Fibroblast of lung (primary cell): ENCODE measurements around the gene FMR1NB.

Experiments
- CTCF ChIP-seq, 2 donors: IDR thresholded peaks in 1 of 2; conservative IDR thresholded peaks in 1 of 2; 1 replicate in 1 of 2; 2 replicates in 1 of 2; pipeline ENCODE4 v1.5.1; 2011 to 2012; ENCODE audit warnings: low read length in 2 of 2, control low read depth in 1 of 2, inconsistent platforms in 1 of 2, low read depth in 1 of 2, mild to moderate bottlenecking in 1 of 2
- EZH2 ChIP-seq: IDR thresholded peaks from 2 replicates; pipeline ENCODE4 v1.5.1; 2012; ENCODE audit warnings: low read length, control low read depth, mild to moderate bottlenecking; ENCODE audit errors: missing control alignments

- TF ChIP-seq EZH2 = no peak
- no peak for TF ChIP-seq CTCF (conservative IDR thresholded peaks at IDR 0.05 in 1 of 2, IDR thresholded peaks at IDR 0.05 in 1 of 2; ENCODE audit: low read depth in 1 of 2, low read length in 2 of 2)
These were observed 62.2 kb downstream of the FMR1NB start for GRCh38 chrX:148043271-148043855.
